Aorta (tissue), 5 donors: ENCODE results near the gene NUDCD2. TPM values are rescaled to one million over a fixed set of nuclear protein-coding genes. Genes with fewer than 3 reads are reported as not detected.

Source experiments
- ATAC-seq: fragments of 200-7000 bp; cut with Tn5 transposase; one replicate; pipeline ENCODE4 v1.9.1; 2022; ENCODE audit warnings: moderate library complexity; ENCODE audit not compliant: low FRiP score
- DNase-seq, 2 donors: peaks; one replicate each; pipeline ENCODE4 v3.0.0-alpha.2; 2020
- H3K27ac ChIP-seq, 2 donors: one replicate each; pipeline ENCODE4 v1.5.1; 2013; ENCODE audit warnings: low read length in 2 of 2, mild to moderate bottlenecking in 2 of 2, moderate library complexity in 2 of 2, control low read depth in 1 of 2, inconsistent platforms in 1 of 2, low read depth in 1 of 2
- H3K27me3 ChIP-seq, 2 donors: one replicate each; pipeline ENCODE4 v1.6.1; 2013; ENCODE audit warnings: control low read depth in 1 of 2, low read length in 1 of 2, mild to moderate bottlenecking in 1 of 2, moderate library complexity in 1 of 2; ENCODE audit not compliant: insufficient read depth in 2 of 2, control insufficient read depth in 1 of 2
- H3K36me3 ChIP-seq, 2 donors: one replicate each; pipeline ENCODE4 v1.6.1; 2013; ENCODE audit warnings: control low read depth in 1 of 2, low read length in 1 of 2, mild to moderate bottlenecking in 1 of 2; ENCODE audit not compliant: insufficient read depth in 2 of 2, control insufficient read depth in 1 of 2
- H3K4me1 ChIP-seq, 2 donors: one replicate each; pipeline ENCODE4 v1.6.1; 2013; ENCODE audit warnings: low read length in 2 of 2, control low read depth in 1 of 2, mild to moderate bottlenecking in 1 of 2, moderate library complexity in 1 of 2; ENCODE audit not compliant: insufficient read depth in 2 of 2, control insufficient read depth in 1 of 2
- H3K4me3 ChIP-seq, 2 donors: one replicate each; pipeline ENCODE4 v1.5.1; 2013; ENCODE audit warnings: low read length in 2 of 2, control low read depth in 1 of 2, mild to moderate bottlenecking in 1 of 2
- H3K9me3 ChIP-seq: one replicate; pipeline ENCODE4 v1.6.1; 2013; ENCODE audit warnings: mild to moderate bottlenecking, low read length; ENCODE audit not compliant: control insufficient read depth
- WGBS, 2 donors: extraction: QIAGEN DNeasy Blood & Tissue Kit; methylation state at CpG; one replicate each; pipeline ENCODE4 v1.1.7; 2013; 5-methylcytosine and 5-hydroxymethylcytosine counted together
- intact Hi-C, 2 donors: fragments of 100-400 bp; cut with DNase I; formaldehyde crosslinking; loops; one replicate each; pipeline versions ENCODE4 v1.14.2 to v1.15.0; 2022
- polyA plus RNA-seq, 2 donors: library from polyadenylated mRNA; stranded (reverse); fragments of 200-250 nt; gene quantifications; one replicate each; pipeline ENCODE4 v1.2.3, GENCODE V29; 2013
- total RNA-seq, 2 donors: library from RNA; stranded (reverse); fragmentation: NEBNext Ultra II Directional; extraction: Animal tissue kit (Norgen Biotek cat#: 25700); gene quantifications; one replicate each; pipeline ENCODE4 v1.2.1, GENCODE V29; 2021
- donor health status: healthy with polysubstance abuse.
- donor health status: Bipolar disorder and iron deficiency.
- donor health status: DM: no; HTN: no; CAD: no.
- donor health status: DM: no; HTN: no; CAD: no.
- donor health status: DM: yes; HTN: yes; CAD: no.

NUDCD2 gene
- total and polyA plus RNA-seq, 4 donors: 7.7 to 20.7 (median 11.8) TPM

DNA sequence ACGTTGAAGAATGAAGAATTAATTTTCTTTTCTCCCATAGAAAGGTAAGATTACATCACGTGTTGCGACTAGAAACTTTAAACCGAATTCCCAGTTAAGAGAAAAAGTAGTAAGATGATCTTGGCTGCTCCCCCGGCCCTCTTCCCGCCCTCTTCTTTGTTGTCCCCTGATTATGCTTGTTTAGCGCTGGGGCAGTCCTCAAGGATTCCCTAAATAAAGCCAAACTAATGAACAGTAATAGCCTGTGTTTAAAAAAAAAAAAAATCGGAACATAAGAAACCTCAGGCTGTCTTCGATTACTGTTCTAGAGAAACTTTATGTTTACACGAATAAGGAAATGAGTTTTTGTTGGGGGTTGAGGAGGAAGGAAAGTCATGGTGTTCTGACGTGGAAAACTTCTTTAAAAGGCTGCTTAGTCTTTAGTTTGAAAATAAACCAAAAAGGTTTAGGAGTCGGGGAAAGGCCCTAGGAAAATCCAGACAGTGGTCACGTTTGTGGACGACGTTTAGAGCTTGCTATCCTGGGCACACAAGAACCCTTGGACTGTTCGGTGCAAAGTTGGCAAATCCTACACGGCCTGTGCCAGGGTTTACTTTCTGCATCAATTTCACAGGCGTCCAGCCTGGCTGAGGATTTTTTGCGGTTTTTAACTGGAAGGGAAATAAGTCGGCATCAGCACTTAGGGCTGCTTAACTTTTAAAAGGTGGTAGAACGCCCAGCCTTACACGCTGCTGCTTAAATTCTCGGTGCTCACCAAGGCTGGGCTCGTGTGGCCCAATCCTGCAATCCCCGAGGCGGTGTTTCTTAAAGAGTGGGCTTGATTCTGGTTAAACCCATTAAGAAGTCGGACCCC is 44.4 kb upstream of the NUDCD2 start:
- ATAC-seq (peak; percentile 59), DNase-seq (peak in 1 of 2 donors; percentile 63)
- H3K4me3 ChIP-seq: peak overlapping the region; percentile 43 to 83
- WGBS, 2 donors: 0 to 1% methylated on average over 27 of the region's 27 CpGs
- no peaks in the 10 kb centered on the region for H3K27me3 ChIP-seq
- H3K27ac ChIP-seq: peak overlapping the region; percentile 96 to 99
- intact Hi-C loops: loop anchor here in 1 of 2 donors (2.0 kb wide), 1 partner anchor 68 kb away; the partner anchor contains the start of gene CCNG1
- H3K4me1 ChIP-seq: peaks cover 0 to 5% of the 10 kb centered on the region in 2 donors
- no peaks in the 10 kb centered on the region for H3K9me3 ChIP-seq
- no peaks in the 10 kb centered on the region for H3K36me3 ChIP-seq

DNA sequence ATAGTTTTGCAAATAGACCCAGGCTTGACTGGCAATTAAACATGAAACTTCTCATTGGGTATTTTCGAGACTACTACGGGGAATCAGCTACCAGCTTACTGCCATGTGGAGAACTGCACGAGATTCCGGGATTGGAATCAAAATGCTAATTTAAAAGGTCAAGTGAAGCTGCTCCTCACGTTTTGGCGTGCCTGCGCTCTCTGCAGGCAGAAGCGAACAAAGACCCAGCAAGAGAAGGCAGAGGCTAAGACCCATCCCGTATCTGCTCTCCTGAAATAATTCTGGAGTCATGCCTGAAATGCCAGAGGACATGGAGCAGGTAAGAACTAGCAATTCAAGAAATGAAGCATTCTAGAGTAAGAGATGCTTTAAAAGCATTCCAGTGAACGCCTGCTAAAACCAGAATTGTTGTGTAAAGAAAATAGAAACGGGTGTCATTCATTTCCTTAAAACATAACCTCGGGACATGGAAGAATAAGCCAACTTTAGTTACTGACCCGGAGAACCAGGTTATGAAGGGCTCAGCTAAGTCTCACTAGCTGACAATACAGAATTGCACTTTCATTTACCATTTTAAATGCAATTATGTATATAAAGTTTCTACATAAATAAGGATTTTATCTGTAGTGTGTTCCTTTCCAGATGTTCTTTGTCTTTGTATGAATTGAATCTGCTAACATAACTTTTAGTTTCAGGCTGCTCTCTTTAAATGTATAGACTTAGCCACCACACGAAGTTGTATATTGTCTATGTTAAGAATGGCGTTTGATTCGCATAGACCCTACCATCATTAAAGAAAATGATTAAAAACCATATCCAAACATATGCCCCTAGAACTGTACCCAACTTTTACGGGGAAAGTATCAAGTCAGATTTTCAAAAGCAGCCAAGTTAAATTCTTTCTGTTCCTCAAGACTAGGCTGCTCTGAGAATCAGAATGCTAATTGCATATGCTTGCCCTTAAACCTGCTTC is 43.5 kb upstream of the NUDCD2 start:
- Histone ChIP-seq H3K36me3 (no peaks in the 10 kb centered on the region), H3K27ac (peak overlapping the region; percentile 81 to 99), H3K4me3 (peak overlapping the region; percentile 43 to 83), H3K27me3 (peaks cover 0 to under 1% of the 10 kb centered on the region in 2 donors), H3K9me3 (no peaks in the 10 kb centered on the region), H3K4me1 (peaks cover 0 to 5% of the 10 kb centered on the region in 2 donors)
- intact Hi-C loops: loop anchor here in 1 of 2 donors (2.0 kb wide), 1 partner anchor 67 kb away; the partner anchor contains the start of gene CCNG1
- peak; percentile 53 for ATAC-seq
- peak in 1 of 2 donors; percentile 62 for DNase-seq
- 1% methylated on average over 17 of the region's 17 CpGs for WGBS, 2 donors

DNA sequence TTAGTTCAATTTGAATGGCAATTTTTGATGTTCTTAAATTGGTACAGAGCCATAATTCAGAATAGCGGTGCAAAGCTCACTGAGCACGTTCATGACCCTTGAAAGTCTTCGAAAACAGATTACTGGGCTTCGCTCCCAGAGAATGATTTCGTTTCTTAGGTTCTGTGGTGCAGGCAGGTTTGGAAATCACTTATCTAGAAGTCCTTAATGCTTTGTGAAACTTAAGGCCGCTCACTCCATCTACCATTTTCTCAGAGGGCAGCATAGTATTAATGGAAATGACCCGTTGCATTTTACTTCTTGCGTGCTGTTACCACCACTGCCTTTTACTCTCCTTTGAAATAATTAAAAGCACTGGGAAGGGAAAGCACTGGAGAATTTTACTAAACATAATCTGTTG is 42.6 kb upstream of the NUDCD2 start:
- Histone ChIP-seq H3K4me1 (peaks cover 0 to 5% of the 10 kb centered on the region in 2 donors), H3K27me3 (peaks cover 0 to 2% of the 10 kb centered on the region in 2 donors), H3K4me3 (peak overlapping the region; percentile 43 to 83), H3K36me3 (no peaks in the 10 kb centered on the region), H3K27ac (peak overlapping the region; percentile 76 to 99), H3K9me3 (no peaks in the 10 kb centered on the region)
- intact Hi-C loops: no loop called here
- 15 to 24% methylated on average over 8 of the region's 8 CpGs for WGBS, 2 donors
- ATAC-seq (no peak), DNase-seq (no peak)

DNA sequence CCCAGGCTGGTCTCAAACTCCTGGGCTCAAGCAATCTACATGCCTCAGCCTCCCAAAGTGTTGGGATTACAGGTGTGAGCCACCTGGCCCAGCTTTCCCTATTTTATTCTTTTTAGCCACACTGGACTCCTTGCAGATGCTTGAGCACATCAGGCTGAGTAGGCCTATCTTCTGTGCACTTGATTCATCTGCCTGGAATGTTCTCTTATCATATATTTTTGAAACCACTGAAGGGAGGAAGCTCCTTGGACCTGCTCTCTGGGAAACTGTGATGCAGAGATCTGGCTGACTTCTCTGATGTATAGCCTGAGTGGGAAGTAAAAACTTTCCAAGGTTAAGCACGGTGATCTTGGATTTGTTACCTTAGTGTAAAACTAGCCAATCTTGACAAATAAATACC is 39.0 kb upstream of the NUDCD2 start:
- Histone ChIP-seq H3K27me3 (peaks cover 0 to 2% of the 10 kb centered on the region in 2 donors), H3K4me3 (no peak overlapping the region), H3K36me3 (no peaks in the 10 kb centered on the region), H3K4me1 (peaks cover 0 to 2% of the 10 kb centered on the region in 2 donors), H3K27ac (no peak overlapping the region), H3K9me3 (no peaks in the 10 kb centered on the region)
- WGBS, 2 donors: 94 to 96% methylated on average over 1 of the region's 1 CpG
- intact Hi-C loops: no loop called here
- ATAC-seq: no peak
- no peak for DNase-seq

DNA sequence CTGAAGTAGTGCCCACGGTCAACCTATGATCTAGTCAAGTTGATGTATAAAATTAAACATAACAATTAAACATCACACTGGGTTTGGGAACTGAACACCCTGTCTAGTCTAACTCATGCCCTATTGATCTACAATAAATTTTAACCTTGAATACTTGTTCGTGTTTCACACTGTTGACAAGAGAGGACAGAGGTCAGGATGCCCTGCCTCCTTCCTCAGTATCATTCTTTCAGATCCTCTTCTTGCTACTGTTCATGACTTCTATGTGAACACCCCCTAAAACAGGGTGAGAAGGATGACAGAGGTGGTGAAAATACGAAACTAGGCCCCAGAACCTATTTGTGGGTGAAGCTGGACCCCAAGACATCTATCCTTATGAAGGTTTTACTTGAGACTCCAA is 37.4 kb upstream of the NUDCD2 start:
- no peak overlapping the region for H3K4me3 ChIP-seq
- no peaks in the 10 kb centered on the region for H3K9me3 ChIP-seq
- 82 to 90% methylated on average over 3 of the region's 3 CpGs for WGBS, 2 donors
- ATAC-seq (no peak), DNase-seq (no peak)
- H3K27me3 ChIP-seq: peaks cover 0 to 2% of the 10 kb centered on the region in 2 donors
- H3K4me1 ChIP-seq: no peaks in the 10 kb centered on the region
- intact Hi-C loops: no loop called here
- no peaks in the 10 kb centered on the region for H3K36me3 ChIP-seq
- H3K27ac ChIP-seq: no peak overlapping the region

DNA sequence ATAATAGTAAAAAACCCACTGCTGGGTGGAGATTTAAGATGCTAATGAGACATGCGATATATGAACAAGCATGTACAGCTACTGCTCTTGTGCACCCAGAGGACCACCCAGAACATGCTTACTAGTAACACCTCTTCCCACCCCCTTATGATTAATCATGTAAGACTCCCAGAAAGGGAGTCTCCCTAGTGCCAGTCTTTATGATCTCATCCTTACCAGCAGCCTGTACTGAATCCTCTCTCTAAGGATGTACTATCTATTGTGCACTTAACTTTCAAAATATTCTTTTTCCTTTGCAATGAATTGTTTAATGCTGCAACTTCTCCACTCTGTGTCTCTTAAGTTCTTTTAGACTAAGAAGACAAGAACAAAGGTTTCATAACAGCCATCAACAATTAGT is 36.4 kb upstream of the NUDCD2 start:
- DNase-seq: no peak
- intact Hi-C loops: no loop called here
- no peaks in the 10 kb centered on the region for H3K36me3 ChIP-seq
- H3K27ac ChIP-seq: no peak overlapping the region
- no peaks in the 10 kb centered on the region for H3K4me1 ChIP-seq
- 96 to 100% methylated on average over 1 of the region's 1 CpG for WGBS, 2 donors
- H3K27me3 ChIP-seq: peaks cover 0 to 2% of the 10 kb centered on the region in 2 donors
- H3K9me3 ChIP-seq: no peaks in the 10 kb centered on the region
- no peak for ATAC-seq
- H3K4me3 ChIP-seq: no peak overlapping the region

DNA sequence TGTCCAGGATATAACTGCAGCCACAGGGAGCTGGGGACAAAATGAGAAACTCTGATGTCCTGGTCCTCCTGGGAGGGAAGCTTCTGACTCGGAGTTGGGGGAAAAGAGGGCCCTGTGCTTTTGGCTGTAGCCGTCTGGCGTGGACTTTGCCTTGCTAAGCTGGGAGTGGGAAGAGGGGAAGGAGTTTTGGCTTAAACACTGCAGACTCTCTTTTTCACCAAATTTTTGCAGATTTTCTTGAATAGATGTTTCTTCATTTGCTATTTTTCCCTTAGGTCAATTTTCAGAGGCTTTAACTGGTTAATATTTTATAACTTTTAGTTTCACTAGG is 29.8 kb upstream of the NUDCD2 start:
- Histone ChIP-seq H3K36me3 (no peaks in the 10 kb centered on the region), H3K4me3 (no peak overlapping the region), H3K27me3 (no peaks in the 10 kb centered on the region), H3K4me1 (no peaks in the 10 kb centered on the region), H3K9me3 (no peaks in the 10 kb centered on the region), H3K27ac (no peak overlapping the region)
- no peak for ATAC-seq
- WGBS, 2 donors: 93 to 96% methylated on average over 3 of the region's 3 CpGs
- no peak for DNase-seq
- intact Hi-C loops: no loop called here

DNA sequence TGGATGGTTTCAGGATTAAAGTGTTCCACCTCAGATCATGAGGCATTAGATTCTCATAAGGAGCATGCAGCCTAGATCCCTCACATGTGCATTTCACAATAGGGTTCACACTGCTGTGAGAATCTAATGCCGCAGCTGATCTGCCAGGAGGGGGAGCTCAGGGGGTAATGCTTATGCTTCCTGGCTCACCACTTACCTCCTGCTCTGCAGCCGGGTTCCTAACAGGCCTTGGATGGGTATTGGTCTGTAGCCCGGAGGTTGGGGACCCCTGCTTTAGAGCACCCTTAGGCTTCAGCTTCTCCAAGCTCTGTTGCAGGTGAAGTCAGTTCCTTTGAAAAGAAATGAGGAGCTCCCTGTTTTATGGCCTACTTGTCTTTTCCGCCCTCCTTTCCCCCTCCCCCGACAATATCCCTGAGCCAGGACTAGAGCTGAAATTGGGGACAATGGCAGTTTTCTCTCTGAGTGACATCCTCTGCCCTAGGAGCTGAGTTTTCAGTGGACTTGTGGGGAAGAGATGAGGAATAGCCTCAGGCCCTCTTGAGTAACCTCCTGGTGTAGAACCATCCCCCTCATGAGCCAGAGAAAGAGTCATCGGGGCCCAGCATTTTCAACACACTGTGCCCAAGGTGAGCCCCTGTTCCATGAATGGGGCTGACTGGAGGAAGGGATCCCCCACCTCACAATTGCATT is 29.3 kb upstream of the NUDCD2 start:
- Histone ChIP-seq H3K4me1 (no peaks in the 10 kb centered on the region), H3K27me3 (no peaks in the 10 kb centered on the region), H3K9me3 (no peaks in the 10 kb centered on the region), H3K4me3 (no peak overlapping the region), H3K27ac (no peak overlapping the region), H3K36me3 (no peaks in the 10 kb centered on the region)
- DNase-seq (no peak), ATAC-seq (no peak)
- WGBS, 2 donors: 80 to 91% methylated on average over 6 of the region's 6 CpGs
- intact Hi-C loops: no loop called here
